ENCODE data around the gene HOXC6.

The HOXC6 gene

GRCh38 chr12:53995378-53996239 is 32.6 kb upstream of the HOXC6 start (continued):
- TF ChIP-seq, protein P1, sequence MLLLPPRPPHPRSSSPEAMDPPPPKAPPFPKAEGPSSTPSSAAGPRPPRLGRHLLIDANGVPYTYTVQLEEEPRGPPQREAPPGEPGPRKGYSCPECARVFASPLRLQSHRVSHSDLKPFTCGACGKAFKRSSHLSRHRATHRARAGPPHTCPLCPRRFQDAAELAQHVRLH (tag by site-specific recombination; IDR thresholded peaks at IDR 0.05), result peak; percentile 26; the same call in 1 of the 2 replicates
- TF ChIP-seq ZBTB48 (tag by site-specific recombination; IDR thresholded peaks at IDR 0.05), result peak; percentile 95
- no peak for TF ChIP-seq ZNF677 (tag by site-specific recombination; IDR thresholded peaks at IDR 0.05)
- TF ChIP-seq ZNF629 (tag by site-specific recombination; IDR thresholded peaks at IDR 0.05), result peak; percentile 77
- TF ChIP-seq ZNF626 (tag by site-specific recombination; IDR thresholded peaks at IDR 0.05), result no peak
- peak; percentile 33; the same call in 1 of the 2 replicates for TF ChIP-seq ZNF596 (tag by site-specific recombination; IDR thresholded peaks at IDR 0.05)
- TF ChIP-seq, protein P2, sequence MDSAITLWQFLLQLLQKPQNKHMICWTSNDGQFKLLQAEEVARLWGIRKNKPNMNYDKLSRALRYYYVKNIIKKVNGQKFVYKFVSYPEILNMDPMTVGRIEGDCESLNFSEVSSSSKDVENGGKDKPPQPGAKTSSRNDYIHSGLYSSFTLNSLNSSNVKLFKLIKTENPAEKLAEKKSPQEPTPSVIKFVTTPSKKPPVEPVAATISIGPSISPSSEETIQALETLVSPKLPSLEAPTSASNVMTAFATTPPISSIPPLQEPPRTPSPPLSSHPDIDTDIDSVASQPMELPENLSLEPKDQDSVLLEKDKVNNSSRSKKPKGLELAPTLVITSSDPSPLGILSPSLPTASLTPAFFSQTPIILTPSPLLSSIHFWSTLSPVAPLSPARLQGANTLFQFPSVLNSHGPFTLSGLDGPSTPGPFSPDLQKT (IDR thresholded peaks at IDR 0.05; ENCODE audit: borderline replicate concordance, low read depth, low read length), result no peak; the same call in 1 of the 2 replicates
- peak; percentile 95 for TF ChIP-seq ZBTB17 (tag by site-specific recombination; IDR thresholded peaks at IDR 0.05)
- no peak for TF ChIP-seq ZNF174 (tag by site-specific recombination; IDR thresholded peaks at IDR 0.05)
- TF ChIP-seq ZNF48 (tag by site-specific recombination; IDR thresholded peaks at IDR 0.05), result no peak
- peak; percentile 97 for TF ChIP-seq MZF1 (tag by site-specific recombination; IDR thresholded peaks at IDR 0.05; ENCODE audit: borderline replicate concordance)
- TF ChIP-seq ZNF132 (tag by site-specific recombination; IDR thresholded peaks at IDR 0.05; ENCODE audit: borderline replicate concordance), result no peak
- TF ChIP-seq, protein P3, sequence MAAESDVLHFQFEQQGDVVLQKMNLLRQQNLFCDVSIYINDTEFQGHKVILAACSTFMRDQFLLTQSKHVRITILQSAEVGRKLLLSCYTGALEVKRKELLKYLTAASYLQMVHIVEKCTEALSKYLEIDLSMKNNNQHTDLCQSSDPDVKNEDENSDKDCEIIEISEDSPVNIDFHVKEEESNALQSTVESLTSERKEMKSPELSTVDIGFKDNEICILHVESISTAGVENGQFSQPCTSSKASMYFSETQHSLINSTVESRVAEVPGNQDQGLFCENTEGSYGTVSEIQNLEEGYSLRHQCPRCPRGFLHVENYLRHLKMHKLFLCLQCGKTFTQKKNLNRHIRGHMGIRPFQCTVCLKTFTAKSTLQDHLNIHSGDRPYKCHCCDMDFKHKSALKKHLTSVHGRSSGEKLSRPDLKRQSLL (tag by site-specific recombination; IDR thresholded peaks at IDR 0.05), result peak; percentile 100
- TF ChIP-seq ZNF10 (tag by site-specific recombination; IDR thresholded peaks at IDR 0.05), result no peak
- 0 out of 2 replicates have a peak, but pooled peaks have one; percentile 9 for TF ChIP-seq ZNF146 (tag by site-specific recombination; IDR thresholded peaks at IDR 0.05)
- TF ChIP-seq ZNF792 (tag by site-specific recombination; IDR thresholded peaks at IDR 0.05), result no peak
- TF ChIP-seq ZNF830 (tag by site-specific recombination; IDR thresholded peaks at IDR 0.05; ENCODE audit: low read depth), result no peak
- no peak for TF ChIP-seq ZNF148 (tag by site-specific recombination; IDR thresholded peaks at IDR 0.05; ENCODE audit: borderline replicate concordance)
- peak; percentile 97 for TF ChIP-seq KLF8 (tag by site-specific recombination; IDR thresholded peaks at IDR 0.05)
- no peak for TF ChIP-seq ZNF37A (tag by site-specific recombination; IDR thresholded peaks at IDR 0.05)
- TF ChIP-seq ZNF24 (tag by site-specific recombination; IDR thresholded peaks at IDR 0.05), result peak; percentile 44; the same call in 1 of the 2 replicates
- TF ChIP-seq, protein P4, sequence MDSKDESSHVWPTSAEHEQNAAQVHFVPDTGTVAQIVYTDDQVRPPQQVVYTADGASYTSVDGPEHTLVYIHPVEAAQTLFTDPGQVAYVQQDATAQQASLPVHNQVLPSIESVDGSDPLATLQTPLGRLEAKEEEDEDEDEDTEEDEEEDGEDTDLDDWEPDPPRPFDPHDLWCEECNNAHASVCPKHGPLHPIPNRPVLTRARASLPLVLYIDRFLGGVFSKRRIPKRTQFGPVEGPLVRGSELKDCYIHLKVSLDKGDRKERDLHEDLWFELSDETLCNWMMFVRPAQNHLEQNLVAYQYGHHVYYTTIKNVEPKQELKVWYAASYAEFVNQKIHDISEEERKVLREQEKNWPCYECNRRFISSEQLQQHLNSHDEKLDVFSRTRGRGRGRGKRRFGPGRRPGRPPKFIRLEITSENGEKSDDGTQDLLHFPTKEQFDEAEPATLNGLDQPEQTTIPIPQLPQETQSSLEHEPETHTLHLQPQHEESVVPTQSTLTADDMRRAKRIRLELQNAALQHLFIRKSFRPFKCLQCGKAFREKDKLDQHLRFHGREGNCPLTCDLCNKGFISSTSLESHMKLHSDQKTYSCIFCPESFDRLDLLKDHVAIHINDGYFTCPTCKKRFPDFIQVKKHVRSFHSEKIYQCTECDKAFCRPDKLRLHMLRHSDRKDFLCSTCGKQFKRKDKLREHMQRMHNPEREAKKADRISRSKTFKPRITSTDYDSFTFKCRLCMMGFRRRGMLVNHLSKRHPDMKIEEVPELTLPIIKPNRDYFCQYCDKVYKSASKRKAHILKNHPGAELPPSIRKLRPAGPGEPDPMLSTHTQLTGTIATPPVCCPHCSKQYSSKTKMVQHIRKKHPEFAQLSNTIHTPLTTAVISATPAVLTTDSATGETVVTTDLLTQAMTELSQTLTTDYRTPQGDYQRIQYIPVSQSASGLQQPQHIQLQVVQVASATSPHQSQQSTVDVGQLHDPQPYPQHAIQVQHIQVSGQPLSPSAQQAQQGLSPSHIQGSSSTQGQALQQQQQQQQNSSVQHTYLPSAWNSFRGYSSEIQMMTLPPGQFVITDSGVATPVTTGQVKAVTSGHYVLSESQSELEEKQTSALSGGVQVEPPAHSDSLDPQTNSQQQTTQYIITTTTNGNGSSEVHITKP (tag by site-specific recombination; IDR thresholded peaks at IDR 0.05), result peak; percentile 70
- no peak for TF ChIP-seq ZNF266 (tag by site-specific recombination; IDR thresholded peaks at IDR 0.05; ENCODE audit: low read depth)
- no peak; the same call in 1 of the 2 replicates for TF ChIP-seq ZNF518A (tag by site-specific recombination; conservative IDR thresholded peaks at IDR 0.05; ENCODE audit: low read depth)
- TF ChIP-seq ZXDB (tag by site-specific recombination; IDR thresholded peaks at IDR 0.05), result peak; percentile 94
